Activated CD4-positive, alpha-beta T cell treated with anti-CD3 and anti-CD28 coated beads for 1 hour (primary cell): ENCODE measurements around the gene C16orf90.
"Not testable (repeated sequence)": the region's sequence is repeated elsewhere in the genome, so short reads cannot be mapped to it uniquely, and the experiment has no call there.

Source experiments
- DNase-seq: peaks from one replicate; pipeline ENCODE4 v3.0.0-alpha.2; 2020

C16orf90 gene

DNA sequence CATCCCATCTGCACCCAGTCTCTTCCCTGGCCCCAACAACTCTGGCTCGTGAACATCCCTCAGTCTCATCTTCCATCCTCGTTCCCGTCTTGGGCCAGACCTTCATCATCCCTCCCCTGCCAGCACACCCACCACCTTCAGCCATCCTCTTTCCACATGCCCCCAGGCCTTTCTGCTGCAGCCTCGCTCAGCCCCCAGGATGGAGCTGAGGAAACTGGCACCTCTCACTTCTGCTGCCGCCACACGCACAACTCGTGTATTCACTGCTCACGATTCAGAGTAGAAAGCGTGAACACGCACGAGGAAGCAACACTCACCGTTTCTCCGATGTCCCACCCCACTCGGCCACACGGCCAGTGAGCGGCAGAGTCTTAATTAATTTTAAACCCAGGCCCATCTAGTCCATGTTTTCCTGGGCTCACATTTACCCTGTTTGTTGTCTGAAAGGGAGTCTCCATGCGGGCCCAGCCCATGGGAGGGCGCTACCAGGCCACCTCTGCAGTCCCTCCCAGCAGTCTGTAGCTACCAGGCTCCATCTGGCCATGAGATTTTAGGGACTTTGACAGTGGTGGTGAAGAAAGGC lies 12.5 kb downstream of the C16orf90 start:
- no peak for DNase-seq

DNA sequence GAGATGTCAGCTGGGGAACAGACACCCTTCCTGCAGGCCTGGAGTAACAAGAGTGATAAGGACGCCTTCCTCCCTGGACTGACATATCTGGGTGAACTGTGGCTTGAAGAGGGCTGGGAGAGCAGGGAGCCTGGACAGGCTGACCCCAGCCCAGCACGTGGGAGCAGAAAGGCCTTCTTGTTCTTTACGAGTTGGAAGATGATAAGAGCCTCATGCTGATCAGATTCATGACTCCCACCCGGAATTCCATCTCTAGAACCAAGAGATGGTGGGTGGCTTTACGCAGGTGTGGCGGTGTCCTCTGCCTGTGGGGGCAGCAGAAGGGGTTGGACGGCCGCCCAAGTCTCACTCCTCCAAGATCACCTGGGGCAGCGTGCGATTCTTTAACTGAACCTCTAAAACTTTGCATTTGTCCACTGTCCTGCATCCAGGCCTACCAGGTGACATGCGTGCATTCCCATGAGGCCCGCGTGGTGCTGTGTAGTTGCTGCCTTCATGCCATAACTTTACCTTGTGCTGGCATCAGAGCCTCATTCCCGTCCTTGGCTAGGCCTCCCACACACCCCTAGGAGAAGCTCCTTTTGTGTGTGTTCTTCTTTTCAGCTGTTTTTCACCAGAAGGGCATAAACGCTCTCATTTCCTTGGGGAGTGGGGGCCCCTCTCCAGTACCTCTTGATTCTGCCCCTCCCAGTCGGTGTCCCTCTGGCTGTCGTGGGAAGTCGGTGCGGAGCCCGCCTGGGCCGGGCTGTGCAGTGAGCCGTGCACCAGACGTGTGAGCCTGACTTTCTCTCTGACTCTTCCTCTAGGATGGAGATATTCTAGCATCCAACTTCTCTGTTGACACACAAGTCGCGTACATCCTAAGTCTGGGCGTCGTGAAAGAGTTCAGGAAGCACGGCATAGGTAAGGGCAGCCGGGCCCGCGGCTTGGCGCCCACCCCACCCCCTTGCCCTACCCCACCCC lies 13.3 kb downstream of the C16orf90 start:
- no peak for DNase-seq

DNA sequence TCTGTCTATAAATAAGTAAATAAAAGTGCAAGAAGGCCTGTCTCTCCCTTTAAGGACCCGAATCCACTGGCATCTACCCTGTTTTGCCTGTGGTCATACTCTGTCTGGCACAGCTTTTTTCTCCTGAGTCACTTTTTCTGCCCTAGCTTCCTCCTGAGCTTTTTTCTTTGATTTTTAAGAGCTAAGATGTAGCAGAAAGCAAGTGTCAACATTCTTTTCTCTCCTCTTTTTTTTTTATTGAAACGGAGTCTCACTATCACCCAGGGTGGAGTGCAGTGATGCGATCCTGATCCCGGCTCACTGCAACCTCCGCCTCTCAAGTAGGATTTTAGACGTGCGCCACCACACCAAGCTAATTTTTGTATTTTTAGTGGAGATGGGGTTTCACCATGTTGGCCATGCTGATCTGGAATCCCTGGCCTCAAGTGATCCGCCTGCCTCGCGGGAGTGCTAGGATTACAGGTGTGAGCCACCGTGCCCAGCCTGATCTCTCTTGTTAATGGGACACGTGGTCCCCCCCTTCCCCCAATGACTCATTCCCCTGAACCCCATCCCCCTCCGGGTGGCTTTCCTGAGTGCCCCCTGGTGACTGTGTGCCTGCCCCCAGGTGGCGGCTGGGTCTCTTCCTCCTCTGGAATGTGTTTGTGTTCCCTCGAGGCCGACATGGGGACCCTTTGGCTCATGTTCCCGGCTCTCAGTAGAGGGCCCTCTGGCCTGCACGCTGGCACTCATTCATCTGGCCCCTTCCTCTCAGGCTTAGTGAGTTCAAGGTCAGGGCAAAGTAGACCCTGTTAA lies 14.2 kb downstream of the C16orf90 start:
- no peak for DNase-seq

DNA sequence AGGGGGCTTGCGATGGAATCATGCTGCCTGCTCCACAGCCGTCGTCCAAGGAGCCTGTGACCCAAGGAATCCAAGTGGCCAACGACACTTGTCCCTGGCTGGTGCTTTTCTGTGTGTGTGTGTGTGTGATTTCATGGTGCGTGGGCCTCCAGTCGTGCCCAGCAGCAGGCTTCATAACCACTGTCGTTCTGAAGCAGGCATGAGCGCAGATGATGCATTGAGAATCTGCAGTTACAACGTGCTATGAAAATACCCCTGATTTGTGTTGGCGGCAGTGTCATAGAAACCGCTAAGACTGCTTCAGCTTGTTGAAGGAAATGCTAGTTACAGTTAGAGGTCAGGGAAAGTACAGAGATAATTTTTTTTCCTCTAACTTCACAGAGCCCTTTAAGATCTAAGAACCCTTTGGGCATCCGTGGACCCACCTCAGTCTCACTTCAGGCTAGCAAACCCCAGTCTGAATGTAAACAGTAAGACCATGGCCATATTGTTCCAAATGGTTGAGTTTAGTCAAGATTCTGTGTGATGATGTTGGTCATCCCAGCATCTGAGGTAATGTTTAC lies 15.6 kb downstream of the C16orf90 start:
- no peak for DNase-seq

DNA sequence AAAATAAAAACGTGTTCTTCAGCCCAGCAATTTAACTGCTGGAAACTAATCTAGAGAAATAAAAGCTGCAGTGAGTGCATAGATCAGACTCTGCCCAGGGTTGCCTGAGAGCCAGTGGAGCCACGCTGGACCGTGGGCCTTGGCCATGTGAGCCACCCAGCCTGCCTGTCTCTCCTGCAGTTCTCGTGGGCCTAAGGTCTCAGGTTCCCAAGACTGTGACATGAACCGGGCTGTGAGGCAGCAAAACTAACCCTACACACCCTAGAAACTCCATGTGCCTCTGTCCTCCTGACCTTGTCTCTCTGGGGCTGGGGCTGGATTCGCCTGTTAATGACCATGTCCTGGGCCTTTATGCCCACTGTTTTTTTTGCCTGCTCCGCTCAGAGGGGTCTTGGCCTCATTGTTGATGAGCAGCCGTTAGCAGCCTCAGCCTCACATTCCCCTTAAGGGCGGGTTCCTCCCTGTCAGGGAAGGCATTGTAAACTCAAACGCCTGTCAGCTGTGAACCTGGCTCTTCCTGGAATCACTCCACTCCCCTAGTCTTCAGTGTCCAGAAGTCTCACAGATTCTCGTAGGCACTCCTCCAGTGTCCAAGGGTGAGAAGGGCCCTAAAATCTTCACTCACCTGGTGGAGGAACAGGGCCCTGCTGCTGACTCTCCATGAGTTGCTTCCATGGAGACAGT lies 16.9 kb downstream of the C16orf90 start:
- DNase-seq = no peak

DNA sequence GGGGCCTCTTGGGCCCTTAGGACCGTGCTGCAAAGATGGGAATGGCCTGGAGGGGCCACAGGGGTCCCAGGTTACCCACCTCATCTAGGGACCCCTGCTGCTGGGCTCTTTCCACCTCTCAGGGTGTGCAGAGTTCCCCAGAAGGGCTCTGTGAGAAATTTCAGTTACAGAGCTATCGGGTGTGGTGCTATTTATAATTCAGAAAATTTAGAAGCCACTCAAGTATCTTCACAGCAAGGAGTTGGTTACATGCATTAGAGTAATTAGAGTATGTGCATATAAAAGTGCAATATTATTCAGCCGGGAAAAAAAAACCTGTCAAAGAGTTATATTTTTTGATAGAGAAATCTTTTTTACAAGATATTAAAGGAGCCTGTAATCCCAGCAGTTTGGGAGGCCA lies 18.9 kb downstream of the C16orf90 start:
- DNase-seq = no peak

DNA sequence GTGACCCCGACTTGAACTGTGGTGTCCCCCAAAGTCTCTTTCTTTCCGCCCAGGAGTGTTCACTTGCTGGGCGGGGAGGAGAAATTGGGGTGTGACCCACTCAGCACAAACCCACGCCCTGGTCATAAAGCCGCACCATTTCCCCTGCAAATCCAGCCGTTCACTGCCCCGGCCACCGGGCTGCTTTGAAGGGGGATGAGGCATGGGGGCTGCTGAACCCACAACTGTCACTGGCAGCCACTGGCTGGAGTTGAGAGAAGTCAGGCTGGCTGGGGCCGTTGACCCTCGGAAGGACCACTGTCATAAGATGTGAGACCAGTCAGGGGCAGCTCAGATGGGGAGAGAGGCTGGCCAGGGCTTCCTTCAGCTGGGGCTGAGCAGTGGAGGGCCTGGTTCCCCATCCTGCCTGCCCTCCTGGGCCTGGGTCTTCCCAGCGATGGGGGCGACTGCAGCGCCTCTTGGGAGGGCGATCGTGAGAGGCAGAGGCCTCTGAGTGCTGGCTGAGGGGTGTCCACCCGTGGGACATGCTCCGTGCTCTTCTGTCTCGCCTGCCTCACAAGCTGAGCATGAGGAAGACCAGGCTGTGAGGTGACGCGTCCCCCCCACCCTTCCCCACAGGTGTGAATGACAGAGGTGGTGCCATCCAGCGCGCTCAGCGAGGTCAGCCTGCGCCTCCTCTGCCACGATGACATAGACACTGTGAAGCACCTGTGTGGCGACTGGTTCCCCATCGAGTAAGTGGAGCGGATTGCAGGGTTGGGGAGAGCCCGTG lies 19.5 kb downstream of the C16orf90 start:
- no peak for DNase-seq

DNA sequence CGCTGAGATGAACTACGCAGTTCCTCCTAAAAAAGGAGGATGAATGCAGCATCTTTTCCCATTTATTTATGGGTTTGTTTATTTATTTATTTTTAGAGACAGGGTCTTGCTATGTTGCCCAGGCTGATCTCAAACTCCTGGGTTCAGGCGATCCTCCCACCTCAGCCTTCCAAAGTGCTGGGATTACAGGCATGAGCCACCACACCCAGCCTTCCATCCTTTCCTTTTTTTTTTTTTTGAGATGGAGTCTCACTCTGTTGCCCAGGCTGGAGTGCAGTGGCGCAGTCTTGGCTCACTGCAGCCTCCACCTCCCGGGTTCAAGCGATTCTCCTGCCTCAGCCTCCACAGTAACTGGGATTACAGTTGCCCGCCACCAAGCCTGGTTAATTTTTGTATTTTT lies 20.4 kb downstream of the C16orf90 start:
- not testable (repeated sequence) for DNase-seq

DNA sequence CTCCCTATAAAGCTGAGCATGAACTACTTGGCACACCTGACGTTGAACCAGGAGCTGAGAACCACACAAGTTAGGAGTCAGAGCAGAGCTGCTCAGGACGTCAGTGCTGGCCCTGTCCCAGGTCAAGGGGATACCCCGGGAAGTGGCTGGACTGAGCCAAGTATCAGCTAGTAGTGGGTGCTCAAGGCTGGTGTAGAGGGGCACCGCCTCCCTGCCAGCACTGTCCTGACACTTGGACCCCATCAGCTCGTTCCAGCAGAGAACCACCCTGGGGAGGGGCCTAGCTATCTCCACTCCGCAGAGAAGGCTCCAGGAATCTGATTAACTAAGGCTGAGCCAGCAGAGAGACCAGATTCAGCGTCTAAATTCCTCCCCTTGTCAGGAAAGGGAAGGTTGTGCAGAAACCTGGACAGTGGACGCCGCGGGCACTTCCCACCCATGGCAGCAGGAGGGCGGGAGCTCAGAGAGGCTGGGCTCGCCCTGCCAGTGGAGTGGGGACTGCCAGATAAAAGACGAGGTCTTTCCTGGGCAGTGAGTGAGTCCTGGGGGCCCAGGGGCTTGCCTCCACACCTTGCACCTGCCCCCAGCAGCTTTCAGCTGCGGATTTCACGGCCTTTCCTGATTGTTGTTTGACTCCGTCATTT lies 21.0 kb downstream of the C16orf90 start:
- no peak for DNase-seq

DNA sequence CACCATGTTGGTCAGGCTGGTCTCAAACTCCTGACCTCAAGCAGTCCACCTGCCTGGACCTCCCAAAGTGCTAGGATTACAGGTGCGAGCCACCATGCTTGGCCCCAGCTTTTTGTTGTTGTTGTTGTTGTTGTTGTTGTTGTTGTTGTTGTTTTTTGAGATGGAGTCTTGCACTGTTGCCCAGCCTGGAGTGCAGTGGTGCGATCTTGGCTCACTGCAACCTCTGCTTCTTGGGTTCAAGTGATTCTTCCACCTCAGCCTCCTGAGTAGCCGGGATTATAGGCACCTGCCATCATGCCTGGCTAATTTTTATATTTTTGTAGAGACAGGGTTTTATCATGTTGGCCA lies 21.7 kb downstream of the C16orf90 start:
- not testable (repeated sequence) for DNase-seq

DNA sequence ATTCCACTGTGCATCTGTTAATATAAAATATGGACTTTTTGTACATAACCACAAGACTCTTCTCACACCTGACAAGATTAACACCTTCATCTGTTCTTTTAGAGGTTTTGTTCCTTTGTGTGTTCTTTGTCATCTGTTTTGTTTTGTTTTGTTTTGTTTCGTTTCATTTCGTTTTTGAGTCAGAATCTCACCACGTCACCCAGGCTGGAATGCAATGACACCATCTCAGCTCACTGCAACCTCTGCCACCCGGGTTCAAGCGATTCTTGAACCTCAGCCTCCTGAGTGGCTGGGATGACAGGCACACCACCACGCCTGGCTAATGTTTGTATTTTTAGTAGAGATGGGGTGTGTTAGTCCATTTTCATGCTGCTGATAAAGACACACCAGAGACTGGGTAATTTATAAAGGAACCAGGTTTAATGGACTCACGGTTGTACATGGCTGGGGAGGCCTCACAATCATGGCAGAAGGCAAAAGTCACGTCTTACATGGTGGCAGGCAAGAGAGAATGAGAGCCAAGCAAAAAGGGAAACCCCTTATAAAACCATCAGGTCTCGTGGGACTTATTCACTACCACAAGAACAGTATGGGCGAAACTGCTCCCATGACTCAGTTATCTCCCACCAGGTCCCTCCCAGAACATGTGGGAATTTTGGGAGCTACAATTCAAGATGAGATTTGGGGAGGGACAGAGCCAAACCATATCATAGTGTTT lies 22.3 kb downstream of the C16orf90 start:
- no peak for DNase-seq

DNA sequence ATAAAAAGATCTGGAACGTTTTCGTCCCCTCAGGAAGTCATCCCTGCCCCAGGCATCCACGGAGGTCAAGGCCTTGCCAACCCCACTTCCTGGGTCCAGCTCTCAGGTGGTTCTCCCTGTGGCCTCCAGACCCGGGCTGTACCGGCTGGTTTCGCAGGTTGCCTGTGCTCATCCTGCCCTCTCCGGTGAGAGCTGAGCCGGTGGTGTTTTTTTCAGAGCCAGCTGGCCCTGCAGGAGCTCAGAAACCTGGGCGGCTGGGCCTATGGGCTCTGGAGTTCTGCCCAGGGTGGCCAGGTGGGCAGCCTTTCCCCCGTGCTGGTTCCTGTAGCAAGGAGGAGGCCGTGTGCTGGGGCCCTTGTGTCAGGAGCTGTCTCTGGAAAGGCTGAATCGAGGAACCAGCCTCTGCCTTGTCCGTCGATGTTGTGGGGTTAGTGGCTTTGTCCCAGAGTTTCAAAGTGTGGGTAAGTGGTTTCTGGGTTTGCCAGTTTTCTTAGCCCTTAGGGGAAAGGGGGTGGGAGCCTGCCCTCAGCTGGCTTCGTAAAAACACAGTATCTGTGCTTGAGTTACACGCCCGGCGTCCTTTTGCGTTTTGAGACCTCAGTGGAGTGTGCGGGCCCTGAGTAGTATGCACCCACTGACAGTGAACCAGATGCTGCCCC lies 23.6 kb downstream of the C16orf90 start:
- no peak for DNase-seq

DNA sequence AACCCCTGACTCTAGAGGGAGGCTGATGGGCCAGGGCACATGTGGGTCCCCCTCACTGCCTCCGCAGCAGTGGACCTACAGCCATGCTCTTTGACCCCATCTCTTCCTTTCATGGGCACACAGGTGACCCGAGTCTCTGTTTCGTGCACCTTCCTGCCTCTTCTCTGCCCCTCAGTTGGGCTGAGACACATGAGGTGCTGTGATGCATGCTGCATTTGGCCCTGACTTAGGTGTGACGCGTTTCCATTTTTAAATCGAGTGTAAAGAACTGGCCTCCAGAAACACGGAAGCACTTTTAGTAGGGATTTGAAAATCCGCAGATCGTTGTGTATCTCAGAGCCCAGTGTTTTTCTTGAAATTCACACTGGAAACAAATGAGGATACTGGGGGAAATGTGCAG lies 24.6 kb downstream of the C16orf90 start:
- DNase-seq = no peak

DNA sequence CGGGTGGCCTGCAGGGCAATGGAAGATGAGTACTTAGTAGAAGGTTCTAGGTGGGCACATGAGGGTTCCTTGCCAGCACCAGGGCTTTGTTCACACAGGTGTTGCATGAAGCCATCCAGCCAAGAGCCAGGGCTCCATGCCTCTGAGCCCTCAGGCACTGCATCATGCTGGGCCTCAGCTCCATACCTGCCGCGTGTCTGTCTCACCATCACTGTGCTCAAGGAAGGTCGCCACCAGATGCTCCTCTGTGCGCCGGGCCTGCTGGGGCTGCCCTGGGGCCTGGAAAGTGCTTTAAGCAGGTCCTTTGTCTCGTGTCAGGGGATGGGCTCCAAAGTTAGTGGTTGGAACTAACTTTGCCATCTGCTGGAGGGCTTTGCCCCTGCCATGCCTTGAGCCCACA lies 25.6 kb downstream of the C16orf90 start:
- DNase-seq = no peak

DNA sequence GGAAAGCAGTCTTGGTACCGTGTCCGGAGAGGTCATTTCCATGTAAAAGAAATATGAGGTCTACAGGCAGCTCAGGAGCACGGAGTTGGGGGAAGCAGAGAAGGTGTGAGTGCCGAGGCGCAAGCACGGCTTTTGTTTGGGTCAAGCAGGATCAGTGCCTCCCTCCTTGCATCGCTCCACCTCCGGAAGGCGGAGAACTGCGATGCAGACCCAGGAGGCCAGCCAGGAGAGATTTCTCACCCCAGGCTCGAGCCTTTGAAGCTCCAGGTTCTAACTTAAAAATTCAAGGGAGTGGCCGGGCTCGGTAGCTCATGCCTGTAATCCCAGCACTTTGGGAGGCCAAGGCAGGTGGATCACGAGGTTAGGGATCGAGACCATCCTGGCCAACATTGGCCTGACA lies 26.8 kb downstream of the C16orf90 start:
- DNase-seq = no peak

DNA sequence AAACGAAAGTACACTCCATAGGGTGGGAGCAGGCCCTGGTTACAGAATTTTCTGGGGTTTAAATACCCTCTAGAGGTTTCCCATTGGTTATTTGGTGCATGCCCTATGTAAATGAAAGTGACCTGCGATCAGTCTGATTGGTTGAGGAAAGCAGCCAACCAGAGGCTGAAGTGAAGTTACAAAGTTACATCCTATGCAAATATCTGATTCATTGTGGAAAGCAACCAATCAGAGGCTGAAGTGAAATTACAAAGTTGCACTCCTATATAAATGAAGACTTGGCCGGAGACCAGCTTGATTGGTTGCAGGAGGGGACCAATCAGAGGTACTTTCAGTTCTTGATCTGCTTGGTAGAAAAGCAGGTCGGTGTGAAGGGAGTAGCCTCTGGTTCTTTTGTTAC lies 27.4 kb downstream of the C16orf90 start:
- no peak for DNase-seq

DNA sequence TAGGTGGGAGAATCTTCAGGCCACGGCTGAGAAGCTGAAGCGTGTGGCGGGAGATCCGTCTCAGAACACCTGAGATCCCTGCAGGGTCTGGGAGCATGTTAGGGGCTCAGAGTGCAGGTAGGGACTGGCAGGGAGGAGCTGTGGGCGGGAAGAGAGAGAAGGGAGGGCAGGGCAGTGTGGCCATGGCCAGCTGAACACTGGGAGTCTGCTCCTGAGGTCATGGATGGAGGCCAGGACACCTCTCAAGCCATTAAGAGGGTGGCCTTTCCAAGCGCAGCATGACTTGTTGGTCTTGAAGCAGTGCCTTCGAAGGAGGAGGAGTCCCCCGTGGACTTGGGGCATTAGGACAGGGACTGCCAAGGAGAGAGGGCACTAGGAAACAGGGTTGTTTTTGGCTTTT lies 28.1 kb downstream of the C16orf90 start:
- DNase-seq = no peak

DNA sequence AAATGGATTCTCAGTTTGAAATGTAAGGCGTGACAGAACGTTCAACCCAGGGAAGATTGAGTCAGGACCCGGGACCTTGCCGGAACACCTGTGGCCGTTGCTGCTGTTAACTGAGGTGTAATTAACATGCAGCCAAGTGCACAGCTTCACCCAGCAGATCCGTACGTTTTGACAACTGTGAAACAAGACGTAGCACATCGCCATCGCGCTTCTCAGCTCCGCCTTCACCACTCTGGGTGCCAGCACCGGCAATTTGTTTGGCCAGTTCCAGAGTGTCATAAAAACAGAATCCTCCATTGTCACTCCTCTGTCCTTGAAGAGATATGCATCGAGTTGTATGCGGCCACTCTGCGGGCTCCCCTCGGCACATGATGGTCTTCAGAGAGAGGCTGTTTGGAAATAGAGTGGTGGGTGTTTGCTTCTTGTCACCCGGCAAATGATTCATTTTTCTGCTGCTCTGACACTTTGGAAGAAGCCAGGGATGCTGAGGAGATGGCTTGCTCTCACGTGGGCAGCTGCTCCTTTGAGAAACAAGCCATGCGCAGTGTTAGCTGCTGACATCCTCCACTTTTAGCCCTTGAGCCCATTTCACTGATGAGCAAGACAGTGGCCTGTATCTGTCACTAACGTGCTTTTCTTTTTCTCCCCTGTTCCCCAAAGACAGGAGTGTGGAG lies 29.2 kb downstream of the C16orf90 start:
- no peak for DNase-seq

DNA sequence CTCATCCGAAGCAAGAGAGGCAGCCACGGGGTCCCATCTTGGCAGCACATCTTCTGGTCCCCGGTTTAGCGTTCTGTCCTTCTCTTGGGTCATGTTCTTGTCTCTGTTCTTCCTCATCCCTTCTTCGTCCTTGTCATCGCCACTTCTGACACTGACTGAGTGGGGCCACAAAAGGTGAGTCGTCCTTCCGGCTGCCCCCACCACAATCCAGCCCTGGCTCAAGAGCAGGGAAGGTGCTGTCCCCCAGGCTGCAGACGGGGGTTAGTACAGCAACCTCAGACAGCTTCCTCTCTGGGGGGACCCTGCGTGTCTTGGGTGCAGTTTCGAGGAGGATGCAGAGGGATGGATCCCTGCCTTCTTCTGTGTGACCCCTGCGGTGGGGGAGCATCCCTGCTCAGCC lies 30.0 kb downstream of the C16orf90 start:
- DNase-seq = no peak

DNA sequence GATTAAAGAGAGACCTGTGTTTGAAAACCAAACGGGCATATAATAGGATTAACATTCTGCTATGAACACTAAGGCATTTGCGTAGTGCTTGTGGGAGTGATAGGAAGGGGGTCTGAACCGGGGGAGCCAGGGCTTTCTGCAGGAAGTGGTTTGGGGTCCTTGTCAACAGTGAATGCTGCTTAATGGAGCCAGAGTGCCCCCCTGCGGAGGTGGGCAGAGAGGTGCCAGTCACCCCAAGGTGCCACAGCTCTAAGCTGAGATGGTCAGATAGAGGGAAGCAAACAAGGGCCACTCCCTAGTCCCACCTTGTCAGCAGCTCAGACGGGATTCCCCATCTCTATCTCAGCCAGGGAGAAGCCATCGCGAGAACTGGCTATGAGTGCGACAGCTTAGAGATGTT lies 34.1 kb downstream of the C16orf90 start:
- DNase-seq = no peak
